Measurements from ENCODE around the gene PTPRG. TPM values are rescaled to one million over a fixed set of nuclear protein-coding genes. Genes with fewer than 3 reads are reported as not detected.

PTPRG gene
- total and polyA plus RNA-seq, 10 of the 15 experiments (the other 5 are each of a cell fraction or from before 2014, with no cell fraction given) = 0.29 to 20.7 (median 1.4) TPM

DNA sequence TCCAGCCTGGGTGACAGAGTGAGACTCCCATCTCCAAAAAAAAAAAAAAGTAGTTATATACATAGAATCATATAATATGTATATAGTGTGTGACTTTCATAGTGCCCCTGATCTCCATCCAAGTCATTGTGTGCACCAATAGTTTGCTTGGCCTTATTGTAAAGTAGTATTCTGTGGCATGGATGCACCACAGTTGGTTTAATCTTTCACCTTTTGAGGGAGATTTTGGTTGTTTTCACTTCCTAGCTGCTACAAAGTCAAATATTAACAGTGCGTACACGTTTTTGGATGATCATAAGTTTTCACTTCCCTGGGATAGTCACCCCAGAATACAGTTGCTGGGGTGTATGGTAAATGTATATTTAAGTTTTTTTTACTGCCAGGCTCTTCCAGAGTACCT is 162.8 kb downstream of the PTPRG start (continued):
- TF ChIP-seq, protein P1, sequence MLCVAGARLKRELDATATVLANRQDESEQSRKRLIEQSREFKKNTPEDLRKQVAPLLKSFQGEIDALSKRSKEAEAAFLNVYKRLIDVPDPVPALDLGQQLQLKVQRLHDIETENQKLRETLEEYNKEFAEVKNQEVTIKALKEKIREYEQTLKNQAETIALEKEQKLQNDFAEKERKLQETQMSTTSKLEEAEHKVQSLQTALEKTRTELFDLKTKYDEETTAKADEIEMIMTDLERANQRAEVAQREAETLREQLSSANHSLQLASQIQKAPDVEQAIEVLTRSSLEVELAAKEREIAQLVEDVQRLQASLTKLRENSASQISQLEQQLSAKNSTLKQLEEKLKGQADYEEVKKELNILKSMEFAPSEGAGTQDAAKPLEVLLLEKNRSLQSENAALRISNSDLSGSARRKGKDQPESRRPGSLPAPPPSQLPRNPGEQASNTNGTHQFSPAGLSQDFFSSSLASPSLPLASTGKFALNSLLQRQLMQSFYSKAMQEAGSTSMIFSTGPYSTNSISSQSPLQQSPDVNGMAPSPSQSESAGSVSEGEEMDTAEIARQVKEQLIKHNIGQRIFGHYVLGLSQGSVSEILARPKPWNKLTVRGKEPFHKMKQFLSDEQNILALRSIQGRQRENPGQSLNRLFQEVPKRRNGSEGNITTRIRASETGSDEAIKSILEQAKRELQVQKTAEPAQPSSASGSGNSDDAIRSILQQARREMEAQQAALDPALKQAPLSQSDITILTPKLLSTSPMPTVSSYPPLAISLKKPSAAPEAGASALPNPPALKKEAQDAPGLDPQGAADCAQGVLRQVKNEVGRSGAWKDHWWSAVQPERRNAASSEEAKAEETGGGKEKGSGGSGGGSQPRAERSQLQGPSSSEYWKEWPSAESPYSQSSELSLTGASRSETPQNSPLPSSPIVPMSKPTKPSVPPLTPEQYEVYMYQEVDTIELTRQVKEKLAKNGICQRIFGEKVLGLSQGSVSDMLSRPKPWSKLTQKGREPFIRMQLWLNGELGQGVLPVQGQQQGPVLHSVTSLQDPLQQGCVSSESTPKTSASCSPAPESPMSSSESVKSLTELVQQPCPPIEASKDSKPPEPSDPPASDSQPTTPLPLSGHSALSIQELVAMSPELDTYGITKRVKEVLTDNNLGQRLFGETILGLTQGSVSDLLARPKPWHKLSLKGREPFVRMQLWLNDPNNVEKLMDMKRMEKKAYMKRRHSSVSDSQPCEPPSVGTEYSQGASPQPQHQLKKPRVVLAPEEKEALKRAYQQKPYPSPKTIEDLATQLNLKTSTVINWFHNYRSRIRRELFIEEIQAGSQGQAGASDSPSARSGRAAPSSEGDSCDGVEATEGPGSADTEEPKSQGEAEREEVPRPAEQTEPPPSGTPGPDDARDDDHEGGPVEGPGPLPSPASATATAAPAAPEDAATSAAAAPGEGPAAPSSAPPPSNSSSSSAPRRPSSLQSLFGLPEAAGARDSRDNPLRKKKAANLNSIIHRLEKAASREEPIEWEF (IDR thresholded peaks at IDR 0.05; ENCODE audit: insufficient replicate concordance, low read depth, low read length) = no peak
- TF ChIP-seq POLR2A (IDR thresholded peaks at IDR 0.05; ENCODE audit: low read depth, low read length) (no peak), CBX3 (IDR thresholded peaks at IDR 0.05; ENCODE audit: borderline replicate concordance, low read depth) (no peak), SPI1 (IDR thresholded peaks at IDR 0.05; ENCODE audit: borderline replicate concordance, insufficient read depth, low read depth, low read length) (peak; percentile 61; the same call in 1 of the 2 replicates), NFYA (IDR thresholded peaks at IDR 0.05; ENCODE audit: borderline replicate concordance, low read depth, low read length) (no peak), SREBF1 (IDR thresholded peaks at IDR 0.05; ENCODE audit: low read length) (no peak), FOXK2 (IDR thresholded peaks at IDR 0.05) (peak; percentile 70; the same call in 1 of the 2 replicates), NFYB (IDR thresholded peaks at IDR 0.05; ENCODE audit: insufficient read depth, low read depth, low read length) (no peak), SP1 (IDR thresholded peaks at IDR 0.05; ENCODE audit: low read depth, low read length) (no peak), PAX8 (IDR thresholded peaks at IDR 0.05) (peak; percentile 39; the same call in 1 of the 2 replicates), ZNF384 (IDR thresholded peaks at IDR 0.05; ENCODE audit: borderline replicate concordance, low read depth, low read length) (no peak)
- TF ChIP-seq, protein P2, sequence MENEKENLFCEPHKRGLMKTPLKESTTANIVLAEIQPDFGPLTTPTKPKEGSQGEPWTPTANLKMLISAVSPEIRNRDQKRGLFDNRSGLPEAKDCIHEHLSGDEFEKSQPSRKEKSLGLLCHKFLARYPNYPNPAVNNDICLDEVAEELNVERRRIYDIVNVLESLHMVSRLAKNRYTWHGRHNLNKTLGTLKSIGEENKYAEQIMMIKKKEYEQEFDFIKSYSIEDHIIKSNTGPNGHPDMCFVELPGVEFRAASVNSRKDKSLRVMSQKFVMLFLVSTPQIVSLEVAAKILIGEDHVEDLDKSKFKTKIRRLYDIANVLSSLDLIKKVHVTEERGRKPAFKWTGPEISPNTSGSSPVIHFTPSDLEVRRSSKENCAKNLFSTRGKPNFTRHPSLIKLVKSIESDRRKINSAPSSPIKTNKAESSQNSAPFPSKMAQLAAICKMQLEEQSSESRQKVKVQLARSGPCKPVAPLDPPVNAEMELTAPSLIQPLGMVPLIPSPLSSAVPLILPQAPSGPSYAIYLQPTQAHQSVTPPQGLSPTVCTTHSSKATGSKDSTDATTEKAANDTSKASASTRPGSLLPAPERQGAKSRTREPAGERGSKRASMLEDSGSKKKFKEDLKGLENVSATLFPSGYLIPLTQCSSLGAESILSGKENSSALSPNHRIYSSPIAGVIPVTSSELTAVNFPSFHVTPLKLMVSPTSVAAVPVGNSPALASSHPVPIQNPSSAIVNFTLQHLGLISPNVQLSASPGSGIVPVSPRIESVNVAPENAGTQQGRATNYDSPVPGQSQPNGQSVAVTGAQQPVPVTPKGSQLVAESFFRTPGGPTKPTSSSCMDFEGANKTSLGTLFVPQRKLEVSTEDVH (IDR thresholded peaks at IDR 0.05; ENCODE audit: low read depth, partially characterized antibody) = no peak
- TF ChIP-seq, protein P3, sequence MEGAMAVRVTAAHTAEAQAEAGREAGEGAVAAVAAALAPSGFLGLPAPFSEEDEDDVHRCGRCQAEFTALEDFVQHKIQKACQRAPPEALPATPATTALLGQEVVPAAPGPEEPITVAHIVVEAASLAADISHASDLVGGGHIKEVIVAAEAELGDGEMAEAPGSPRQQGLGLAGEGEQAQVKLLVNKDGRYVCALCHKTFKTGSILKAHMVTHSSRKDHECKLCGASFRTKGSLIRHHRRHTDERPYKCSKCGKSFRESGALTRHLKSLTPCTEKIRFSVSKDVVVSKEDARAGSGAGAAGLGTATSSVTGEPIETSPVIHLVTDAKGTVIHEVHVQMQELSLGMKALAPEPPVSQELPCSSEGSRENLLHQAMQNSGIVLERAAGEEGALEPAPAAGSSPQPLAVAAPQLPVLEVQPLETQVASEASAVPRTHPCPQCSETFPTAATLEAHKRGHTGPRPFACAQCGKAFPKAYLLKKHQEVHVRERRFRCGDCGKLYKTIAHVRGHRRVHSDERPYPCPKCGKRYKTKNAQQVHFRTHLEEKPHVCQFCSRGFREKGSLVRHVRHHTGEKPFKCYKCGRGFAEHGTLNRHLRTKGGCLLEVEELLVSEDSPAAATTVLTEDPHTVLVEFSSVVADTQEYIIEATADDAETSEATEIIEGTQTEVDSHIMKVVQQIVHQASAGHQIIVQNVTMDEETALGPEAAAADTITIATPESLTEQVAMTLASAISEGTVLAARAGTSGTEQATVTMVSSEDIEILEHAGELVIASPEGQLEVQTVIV (IDR thresholded peaks at IDR 0.05; ENCODE audit: borderline replicate concordance, partially characterized antibody) = no peak
- TF ChIP-seq, protein P4, sequence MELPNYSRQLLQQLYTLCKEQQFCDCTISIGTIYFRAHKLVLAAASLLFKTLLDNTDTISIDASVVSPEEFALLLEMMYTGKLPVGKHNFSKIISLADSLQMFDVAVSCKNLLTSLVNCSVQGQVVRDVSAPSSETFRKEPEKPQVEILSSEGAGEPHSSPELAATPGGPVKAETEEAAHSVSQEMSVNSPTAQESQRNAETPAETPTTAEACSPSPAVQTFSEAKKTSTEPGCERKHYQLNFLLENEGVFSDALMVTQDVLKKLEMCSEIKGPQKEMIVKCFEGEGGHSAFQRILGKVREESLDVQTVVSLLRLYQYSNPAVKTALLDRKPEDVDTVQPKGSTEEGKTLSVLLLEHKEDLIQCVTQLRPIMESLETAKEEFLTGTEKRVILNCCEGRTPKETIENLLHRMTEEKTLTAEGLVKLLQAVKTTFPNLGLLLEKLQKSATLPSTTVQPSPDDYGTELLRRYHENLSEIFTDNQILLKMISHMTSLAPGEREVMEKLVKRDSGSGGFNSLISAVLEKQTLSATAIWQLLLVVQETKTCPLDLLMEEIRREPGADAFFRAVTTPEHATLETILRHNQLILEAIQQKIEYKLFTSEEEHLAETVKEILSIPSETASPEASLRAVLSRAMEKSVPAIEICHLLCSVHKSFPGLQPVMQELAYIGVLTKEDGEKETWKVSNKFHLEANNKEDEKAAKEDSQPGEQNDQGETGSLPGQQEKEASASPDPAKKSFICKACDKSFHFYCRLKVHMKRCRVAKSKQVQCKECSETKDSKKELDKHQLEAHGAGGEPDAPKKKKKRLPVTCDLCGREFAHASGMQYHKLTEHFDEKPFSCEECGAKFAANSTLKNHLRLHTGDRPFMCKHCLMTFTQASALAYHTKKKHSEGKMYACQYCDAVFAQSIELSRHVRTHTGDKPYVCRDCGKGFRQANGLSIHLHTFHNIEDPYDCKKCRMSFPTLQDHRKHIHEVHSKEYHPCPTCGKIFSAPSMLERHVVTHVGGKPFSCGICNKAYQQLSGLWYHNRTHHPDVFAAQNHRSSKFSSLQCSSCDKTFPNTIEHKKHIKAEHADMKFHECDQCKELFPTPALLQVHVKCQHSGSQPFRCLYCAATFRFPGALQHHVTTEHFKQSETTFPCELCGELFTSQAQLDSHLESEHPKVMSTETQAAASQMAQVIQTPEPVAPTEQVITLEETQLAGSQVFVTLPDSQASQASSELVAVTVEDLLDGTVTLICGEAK (IDR thresholded peaks at IDR 0.05; ENCODE audit: borderline replicate concordance) = no peak
